ENCODE data around the gene ADAMTSL2. TPM values are rescaled to one million over a fixed set of nuclear protein-coding genes. Genes with fewer than 3 reads are reported as not detected.

Gene ADAMTSL2
- total RNA-seq, 1 donor from 2014 or later, result 10.1 TPM

- DNase-seq (no peak), ATAC-seq (no peak)
- H3K4me1 ChIP-seq, result peaks cover 55% of the 10 kb centered on the region
- H3K27ac ChIP-seq, result peak overlapping the region; percentile 11
- H3K27me3 ChIP-seq (ENCODE audit: low read depth), result no peaks in the 10 kb centered on the region
- TF ChIP-seq CTCF (IDR thresholded peaks at IDR 0.05), result no peak
- intact Hi-C loops (cut with DNase I), result no loop called here
- no peak overlapping the region for H3K4me3 ChIP-seq
- peaks cover 11% of the 10 kb centered on the region for H3K36me3 ChIP-seq
- H3K9me3 ChIP-seq, result no peaks in the 10 kb centered on the region
Observed at GRCh38 chr9:133543772-133544467, 9.4 kb downstream of the ADAMTSL2 start.

DNA sequence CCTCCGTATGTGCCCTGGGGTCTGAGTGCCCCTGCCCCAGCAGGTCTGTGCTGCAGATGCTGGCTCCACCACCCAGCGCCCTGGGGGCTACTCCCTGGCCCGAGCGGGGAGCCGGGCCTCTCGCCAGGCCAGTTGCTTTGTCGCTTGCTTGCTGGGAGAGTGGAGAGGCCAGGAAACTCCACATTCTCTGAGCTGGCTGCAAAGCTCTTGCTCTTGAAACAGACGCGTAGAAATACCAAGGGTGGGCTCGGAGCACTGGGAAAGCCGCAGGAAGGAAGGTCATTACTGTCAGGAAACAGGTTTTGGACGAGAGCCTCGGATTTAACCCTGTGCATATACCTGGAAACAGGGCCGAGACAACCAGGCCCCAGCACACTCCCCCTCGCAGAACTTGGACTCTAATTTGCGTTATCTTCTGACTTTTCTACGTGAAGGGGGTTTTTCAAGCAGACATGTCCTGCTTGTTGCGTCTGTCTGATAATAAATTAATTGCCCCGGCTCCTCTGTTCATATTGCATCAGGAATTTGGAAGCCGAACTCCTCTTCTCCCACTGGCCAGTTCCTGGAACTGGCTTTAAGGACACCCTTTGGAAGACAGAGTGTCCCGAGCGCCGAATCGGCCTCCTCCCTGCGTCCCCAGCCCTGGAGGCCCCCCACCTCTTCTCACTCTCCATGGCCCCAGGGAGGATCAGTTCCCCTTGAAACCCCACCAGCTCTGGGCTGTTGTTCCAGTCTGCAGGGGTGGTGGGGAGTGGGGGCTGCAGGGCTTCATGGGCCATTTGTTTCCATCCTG, 11.2 kb downstream of the ADAMTSL2 start:
- DNase-seq (no peak), ATAC-seq (peak; percentile 21 to 37)
- H3K27ac ChIP-seq, result peak overlapping the region; percentile 60
- no peak overlapping the region for H3K4me3 ChIP-seq
- H3K36me3 ChIP-seq, result peaks cover 11% of the 10 kb centered on the region
- TF ChIP-seq CTCF (IDR thresholded peaks at IDR 0.05), result no peak
- H3K4me1 ChIP-seq, result peaks cover 37% of the 10 kb centered on the region
- no peaks in the 10 kb centered on the region for H3K27me3 ChIP-seq (ENCODE audit: low read depth)
- H3K9me3 ChIP-seq, result no peaks in the 10 kb centered on the region
- intact Hi-C loops (cut with DNase I), result no loop called here

GRCh38 chr9:133546287-133546680, 11.8 kb downstream of the ADAMTSL2 start:
- peaks cover 35% of the 10 kb centered on the region for H3K4me1 ChIP-seq

GRCh38 chr9:133547116-133547515, 12.6 kb downstream of the ADAMTSL2 start:
- Histone ChIP-seq H3K4me1 (peaks cover 35% of the 10 kb centered on the region), H3K27ac (no peak overlapping the region), H3K36me3 (peaks cover 16% of the 10 kb centered on the region), H3K4me3 (no peak overlapping the region), H3K9me3 (no peaks in the 10 kb centered on the region), H3K27me3 (ENCODE audit: low read depth) (no peaks in the 10 kb centered on the region)
- intact Hi-C loops (cut with DNase I), result no loop called here
- DNase-seq (no peak), ATAC-seq (no peak)
- no peak for TF ChIP-seq CTCF (IDR thresholded peaks at IDR 0.05)

More at GRCh38 chr9:133546287-133546680, 11.8 kb downstream of the ADAMTSL2 start:
- Histone ChIP-seq H3K27ac (peak overlapping the region; percentile 60), H3K9me3 (no peaks in the 10 kb centered on the region), H3K36me3 (peaks cover 13% of the 10 kb centered on the region), H3K4me3 (no peak overlapping the region), H3K27me3 (ENCODE audit: low read depth) (no peaks in the 10 kb centered on the region)
- no peak for DNase-seq
- intact Hi-C loops (cut with DNase I), result no loop called here
- no peak for TF ChIP-seq CTCF (IDR thresholded peaks at IDR 0.05)
- ATAC-seq, result no peak

- Histone ChIP-seq H3K4me3 (no peak overlapping the region), H3K27me3 (ENCODE audit: low read depth) (no peaks in the 10 kb centered on the region), H3K4me1 (peaks cover 6% of the 10 kb centered on the region), H3K36me3 (peaks cover 34% of the 10 kb centered on the region), H3K9me3 (no peaks in the 10 kb centered on the region), H3K27ac (no peak overlapping the region)
- DNase-seq (no peak), ATAC-seq (no peak)
- no peak for TF ChIP-seq CTCF (IDR thresholded peaks at IDR 0.05)
- intact Hi-C loops (cut with DNase I), result no loop called here
Observed at GRCh38 chr9:133551446-133551845, 16.9 kb downstream of the ADAMTSL2 start.
